ENCODE data around the gene CHDH.
A peak's percentile ranks its signal among the peaks of the same experiment; 100 is the strongest.

Gene CHDH

GRCh38 chr3:53846134-53846850 lies at the start of gene CHDH, which contains the start of gene IL17RB:
Gene CHDH (minus strand): TSS chr3:53846419. CDS start chr3:53824008, 22,411 bp downstream.
Gene IL17RB (plus strand): TSS chr3:53846568. CDS start chr3:53846589, 21 bp downstream.
- DNase-seq (ENCODE audit: low spot score), result no peak

GRCh38 chr3:53892286-53892637 lies 46.0 kb upstream of the CHDH start:
- no peak for DNase-seq (ENCODE audit: low spot score)

GRCh38 chr3:53891497-53892285 lies 45.5 kb upstream of the CHDH start, which contains the start of gene SELENOK:
Gene SELENOK (minus strand): TSS chr3:53891859.
- peak; percentile 97 for DNase-seq (ENCODE audit: low spot score)

GRCh38 chr3:53890726-53891475 lies 44.7 kb upstream of the CHDH start:
- DNase-seq (ENCODE audit: low spot score), result no peak

GRCh38 chr3:53888232-53888631 lies 42.0 kb upstream of the CHDH start:
- DNase-seq (ENCODE audit: low spot score), result no peak

- DNase-seq (ENCODE audit: low spot score), result no peak
These were observed 41.2 kb upstream of the CHDH start for GRCh38 chr3:53887446-53887845.

- DNase-seq (ENCODE audit: low spot score), result peak; percentile 68
These were observed 39.0 kb upstream of the CHDH start for GRCh38 chr3:53885239-53885638.

- no peak for DNase-seq (ENCODE audit: low spot score)
These were observed 38.4 kb upstream of the CHDH start for GRCh38 chr3:53884623-53885022.

GRCh38 chr3:53883008-53883407 lies 36.8 kb upstream of the CHDH start:
- DNase-seq (ENCODE audit: low spot score), result no peak

GRCh38 chr3:53881691-53882593 lies 35.7 kb upstream of the CHDH start, which contains the start of gene ACTR8:
Gene ACTR8 (minus strand): TSS chr3:53882152. CDS start chr3:53882101, 51 bp downstream.
- peak; percentile 86 for DNase-seq (ENCODE audit: low spot score)

- no peak for DNase-seq (ENCODE audit: low spot score)
These were observed 34.5 kb upstream of the CHDH start for GRCh38 chr3:53880396-53881345.

- DNase-seq (ENCODE audit: low spot score), result no peak
These were observed 19.7 kb upstream of the CHDH start for GRCh38 chr3:53865732-53866499.

GRCh38 chr3:53863145-53863544 lies 16.9 kb upstream of the CHDH start:
- no peak for DNase-seq (ENCODE audit: low spot score)

GRCh38 chr3:53862241-53862640 lies 16.0 kb upstream of the CHDH start:
- DNase-seq (ENCODE audit: low spot score), result no peak

- DNase-seq (ENCODE audit: low spot score), result no peak
These were observed 14.0 kb upstream of the CHDH start for GRCh38 chr3:53860196-53860595.

GRCh38 chr3:53859178-53859577 lies 13.0 kb upstream of the CHDH start:
- no peak for DNase-seq (ENCODE audit: low spot score)

GRCh38 chr3:53858096-53858741 lies 12.0 kb upstream of the CHDH start:
- no peak for DNase-seq (ENCODE audit: low spot score)

GRCh38 chr3:53856964-53857363 lies 10.7 kb upstream of the CHDH start:
- DNase-seq (ENCODE audit: low spot score), result no peak

- DNase-seq (ENCODE audit: low spot score), result no peak
These were observed 4.7 kb upstream of the CHDH start for GRCh38 chr3:53850895-53851294.

Measured in COLO829 (cell line).